Mesenchymal stem cell (in vitro differentiated cells and primary cell): Measurements from ENCODE around the gene TEKTIP1.

Experiments used
- DNase-seq: peaks from one replicate; pipeline ENCODE4 v3.0.0-alpha.2; 2013
- H2AFZ ChIP-seq: one replicate; pipeline ENCODE4 v1.6.1; 2013; ENCODE audit warnings: low read depth, mild to moderate bottlenecking, control low read depth, inconsistent platforms, low read length, moderate library complexity
- H2AK5ac ChIP-seq: 2 replicates; pipeline ENCODE4 v1.6.1; 2013; ENCODE audit warnings: low read length, moderate library complexity, mild to moderate bottlenecking, inconsistent platforms; ENCODE audit not compliant: severe bottlenecking
- H2BK120ac ChIP-seq: one replicate; pipeline ENCODE4 v1.6.1; 2013; ENCODE audit warnings: low read depth, mild to moderate bottlenecking, inconsistent platforms, low read length, moderate library complexity
- H2BK12ac ChIP-seq, 2 experiments: one replicate each; pipeline ENCODE4 v1.6.1; 2013; ENCODE audit warnings: inconsistent platforms in 2 of 2, low read length in 2 of 2, mild to moderate bottlenecking in 2 of 2, moderate library complexity in 2 of 2, control low read depth in 1 of 2
- H2BK15ac ChIP-seq: one replicate; pipeline ENCODE4 v1.6.1; 2013; ENCODE audit warnings: mild to moderate bottlenecking, low read depth, inconsistent platforms; ENCODE audit not compliant: poor library complexity, severe bottlenecking
- H2BK5ac ChIP-seq: 2 replicates; pipeline ENCODE4 v1.6.1; 2013; ENCODE audit warnings: low read depth, mild to moderate bottlenecking, low read length, control low read depth, inconsistent platforms; ENCODE audit not compliant: poor library complexity, severe bottlenecking
- H3K14ac ChIP-seq, 2 experiments: one replicate each; pipeline ENCODE4 v1.6.1; 2013; ENCODE audit warnings: inconsistent platforms in 2 of 2, low read length in 2 of 2, control low read depth in 1 of 2, mild to moderate bottlenecking in 1 of 2, moderate library complexity in 1 of 2
- H3K18ac ChIP-seq, 2 experiments: one replicate each; pipeline ENCODE4 v1.6.1; 2013; ENCODE audit warnings: inconsistent platforms in 2 of 2, low read length in 2 of 2, control low read depth in 1 of 2, low read depth in 1 of 2, mild to moderate bottlenecking in 1 of 2
- H3K23ac ChIP-seq, 2 experiments: one replicate each; pipeline ENCODE4 v1.6.1; 2013; ENCODE audit warnings: inconsistent platforms in 2 of 2, low read length in 2 of 2, mild to moderate bottlenecking in 2 of 2, moderate library complexity in 2 of 2, control low read depth in 1 of 2
- H3K27ac ChIP-seq: 2 replicates; pipeline ENCODE4 v1.5.1; 2013; ENCODE audit warnings: mild to moderate bottlenecking, moderate library complexity, low read length, control low read depth, inconsistent platforms; ENCODE audit not compliant: poor library complexity, severe bottlenecking
- H3K27me3 ChIP-seq, 2 experiments: 2 replicates each; pipeline versions ENCODE4 v1.6.1 to v1.7.0; 2013; ENCODE audit warnings: low read length in 2 of 2, mild to moderate bottlenecking in 2 of 2, moderate library complexity in 2 of 2, control low read depth in 1 of 2, inconsistent platforms in 1 of 2; ENCODE audit not compliant: control insufficient read depth in 1 of 2, insufficient read depth in 1 of 2
- H3K36me3 ChIP-seq, 2 experiments: 2 replicates each; pipeline versions ENCODE4 v1.6.1 to v1.7.0; 2013; ENCODE audit warnings: low read length in 2 of 2, control low read depth in 1 of 2, inconsistent platforms in 1 of 2, low read depth in 1 of 2, mild to moderate bottlenecking in 1 of 2; ENCODE audit not compliant: insufficient read depth in 2 of 2, control insufficient read depth in 1 of 2
- H3K4ac ChIP-seq, 2 experiments: one replicate each; pipeline ENCODE4 v1.6.1; 2013; ENCODE audit warnings: inconsistent platforms in 2 of 2, low read length in 2 of 2, mild to moderate bottlenecking in 2 of 2, moderate library complexity in 2 of 2, control low read depth in 1 of 2, low read depth in 1 of 2
- H3K4me1 ChIP-seq: 2 replicates; pipeline ENCODE4 v1.6.1; 2013; ENCODE audit warnings: low read depth, low read length, control low read depth; ENCODE audit not compliant: control insufficient read depth, insufficient read depth
- H3K4me2 ChIP-seq: 2 replicates; pipeline ENCODE4 v1.6.1; 2013; ENCODE audit warnings: low read length, mild to moderate bottlenecking, inconsistent platforms; ENCODE audit not compliant: poor library complexity, severe bottlenecking
- H3K4me3 ChIP-seq, 2 experiments: 2 replicates each; pipeline versions ENCODE4 v1.5.1 to v1.7.0; 2013; ENCODE audit warnings: low read length in 2 of 2, mild to moderate bottlenecking in 2 of 2, control low read depth in 1 of 2, low read depth in 1 of 2; ENCODE audit not compliant: insufficient read depth in 1 of 2
- H3K79me1 ChIP-seq: replicated peaks from 2 replicates; pipeline ENCODE4 v1.6.1; 2013; ENCODE audit warnings: mild to moderate bottlenecking, control low read depth, low read length, inconsistent platforms; ENCODE audit not compliant: poor library complexity, severe bottlenecking
- H3K9ac ChIP-seq: 2 replicates; pipeline ENCODE4 v1.7.0; 2013; ENCODE audit warnings: mild to moderate bottlenecking, low read length, moderate library complexity
- H3K9me3 ChIP-seq: 2 replicates; pipeline ENCODE4 v1.7.0; 2013; ENCODE audit warnings: mild to moderate bottlenecking, low read length; ENCODE audit not compliant: control insufficient read depth
- H4K8ac ChIP-seq: one replicate; pipeline ENCODE4 v1.6.1; 2013; ENCODE audit warnings: inconsistent platforms, mild to moderate bottlenecking, low read length, moderate library complexity
- H4K91ac ChIP-seq: one replicate; pipeline ENCODE4 v1.6.1; 2013; ENCODE audit warnings: mild to moderate bottlenecking, low read length, inconsistent platforms
- WGBS: methylation state at CpG from one replicate; pipeline ENCODE4 v1.1.7; 2013; ENCODE audit warnings: mixed read lengths; 5-methylcytosine and 5-hydroxymethylcytosine counted together

TEKTIP1 gene

DNA sequence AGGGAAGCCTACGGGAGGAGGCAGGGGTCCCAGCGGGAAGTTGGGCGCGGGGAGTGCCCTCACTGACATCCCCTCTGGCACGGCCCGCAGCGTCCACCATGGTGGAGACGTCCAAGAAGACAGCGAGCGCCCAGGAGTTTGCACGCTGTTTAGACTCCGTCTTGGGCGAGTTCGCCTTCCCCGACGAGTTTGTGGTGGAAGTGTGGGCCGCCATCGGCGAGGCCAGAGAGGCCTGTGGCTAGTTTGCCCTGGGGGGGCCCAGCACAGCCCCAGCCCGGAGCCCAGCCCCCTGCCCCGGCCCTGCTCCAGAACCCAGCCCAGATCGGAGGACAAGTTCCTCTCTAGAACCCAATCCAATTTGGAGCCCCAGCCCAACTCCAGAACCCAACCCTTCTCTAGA, 51.0 kb downstream of the TEKTIP1 start:
- Histone ChIP-seq H3K79me1 (no peaks in the 10 kb centered on the region), H2BK12ac (no peak overlapping the region), H2BK5ac (no peak overlapping the region), H3K18ac (no peak overlapping the region), H3K36me3 (peaks cover 0 to 2% of the 10 kb centered on the region in 2 experiments), H3K9ac (no peak overlapping the region), H3K4ac (no peak overlapping the region), H3K23ac (no peak overlapping the region), H3K4me1 (peaks cover 10% of the 10 kb centered on the region), H2AFZ (no peak overlapping the region), H3K14ac (no peak overlapping the region), H2BK120ac (no peak overlapping the region), H3K27ac (no peak overlapping the region), H3K4me3 (no peak overlapping the region), H3K4me2 (no peak overlapping the region), H2BK15ac (no peak overlapping the region), H3K9me3 (no peaks in the 10 kb centered on the region), H2AK5ac (no peak overlapping the region), H4K8ac (no peak overlapping the region), H4K91ac (no peak overlapping the region), H3K27me3 (peaks cover 5 to 31% of the 10 kb centered on the region in 2 experiments)
- DNase-seq = no peak
- 96% methylated on average over 22 of the region's 22 CpGs for WGBS

GRCh38 chr19:3590991-3591659, 52.2 kb downstream of the TEKTIP1 start:
- DNase-seq = no peak
- H2BK120ac ChIP-seq = no peak overlapping the region
- 91% methylated on average over 8 of the region's 8 CpGs for WGBS
- no peak overlapping the region for H3K27ac ChIP-seq
- H4K91ac ChIP-seq = no peak overlapping the region
- no peak overlapping the region for H2AK5ac ChIP-seq
- no peak overlapping the region for H3K23ac ChIP-seq
- no peak overlapping the region for H4K8ac ChIP-seq
- no peak overlapping the region for H3K4me2 ChIP-seq
- H2BK5ac ChIP-seq = no peak overlapping the region
- H2BK12ac ChIP-seq = no peak overlapping the region
- H3K27me3 ChIP-seq = peaks cover 0 to 25% of the 10 kb centered on the region in 2 experiments
- H3K4ac ChIP-seq = no peak overlapping the region
- no peak overlapping the region for H3K4me3 ChIP-seq
- no peaks in the 10 kb centered on the region for H3K4me1 ChIP-seq
- H3K18ac ChIP-seq = no peak overlapping the region
- no peak overlapping the region for H3K9ac ChIP-seq
- no peaks in the 10 kb centered on the region for H3K9me3 ChIP-seq
- H3K79me1 ChIP-seq = no peaks in the 10 kb centered on the region
- no peak overlapping the region for H2AFZ ChIP-seq
- H3K14ac ChIP-seq = no peak overlapping the region
- H2BK15ac ChIP-seq = no peak overlapping the region
- peaks cover 0 to 9% of the 10 kb centered on the region in 2 experiments for H3K36me3 ChIP-seq

- Histone ChIP-seq H3K9ac (no peak overlapping the region), H3K4me2 (no peak overlapping the region), H2BK15ac (no peak overlapping the region), H3K9me3 (no peaks in the 10 kb centered on the region), H2AK5ac (no peak overlapping the region), H3K27me3 (peaks cover 0 to 16% of the 10 kb centered on the region in 2 experiments), H2BK120ac (no peak overlapping the region), H3K14ac (no peak overlapping the region), H3K18ac (no peak overlapping the region), H3K79me1 (no peaks in the 10 kb centered on the region), H3K36me3 (peaks cover 0 to 9% of the 10 kb centered on the region in 2 experiments), H2AFZ (no peak overlapping the region), H3K23ac (no peak overlapping the region), H3K27ac (no peak overlapping the region), H2BK12ac (no peak overlapping the region), H4K8ac (no peak overlapping the region), H3K4ac (no peak overlapping the region), H3K4me3 (no peak overlapping the region), H3K4me1 (no peaks in the 10 kb centered on the region), H4K91ac (no peak overlapping the region), H2BK5ac (no peak overlapping the region)
- no peak for DNase-seq
- 84% methylated on average over 9 of the region's 9 CpGs for WGBS
Observed at GRCh38 chr19:3591876-3592613, 53.1 kb downstream of the TEKTIP1 start.

DNA sequence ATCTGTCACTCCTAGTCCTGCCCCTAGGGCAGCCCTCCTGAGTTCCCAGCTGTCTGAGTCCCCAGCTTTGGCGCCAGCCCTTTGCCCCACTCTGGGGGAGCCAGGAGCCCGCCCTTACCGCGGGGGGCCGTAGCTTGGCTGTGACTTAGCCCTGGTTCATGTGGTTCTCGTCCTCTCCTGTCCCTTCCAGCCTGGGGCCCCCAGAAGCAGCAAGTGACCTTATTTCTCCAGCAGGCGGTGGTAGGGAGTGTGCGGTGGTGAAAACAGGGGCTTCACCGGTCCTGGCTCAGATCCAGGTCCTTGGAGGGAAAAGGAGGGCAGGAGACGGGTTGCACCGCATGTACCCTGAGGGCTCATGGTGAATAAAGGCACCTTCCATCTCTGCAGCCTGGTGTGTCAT, 54.2 kb downstream of the TEKTIP1 start:
- peak overlapping the region; percentile 7 for H4K91ac ChIP-seq
- H2BK15ac ChIP-seq = no peak overlapping the region
- no peaks in the 10 kb centered on the region for H3K79me1 ChIP-seq
- peaks cover 0 to 9% of the 10 kb centered on the region in 2 experiments for H3K36me3 ChIP-seq
- no peak overlapping the region for H3K27ac ChIP-seq
- peak overlapping the region in 1 of 2 experiments; percentile 34 for H3K23ac ChIP-seq
- H3K18ac ChIP-seq = no peak overlapping the region
- H3K9me3 ChIP-seq = no peaks in the 10 kb centered on the region
- no peak overlapping the region for H2AK5ac ChIP-seq
- no peak overlapping the region for H3K4me3 ChIP-seq
- no peaks in the 10 kb centered on the region for H3K4me1 ChIP-seq
- H3K4ac ChIP-seq = no peak overlapping the region
- H2BK5ac ChIP-seq = no peak overlapping the region
- no peak for DNase-seq
- H2BK120ac ChIP-seq = no peak overlapping the region
- peak overlapping the region; percentile 54 for H4K8ac ChIP-seq
- no peak overlapping the region for H2AFZ ChIP-seq
- peak overlapping the region; percentile 11 for H3K4me2 ChIP-seq
- no peak overlapping the region for H3K14ac ChIP-seq
- H3K9ac ChIP-seq = no peak overlapping the region
- peaks cover 0 to 16% of the 10 kb centered on the region in 2 experiments for H3K27me3 ChIP-seq
- no peak overlapping the region for H2BK12ac ChIP-seq
- WGBS = 56% methylated on average over 11 of the region's 11 CpGs
